Measurements from ENCODE around the gene EHBP1. TPM values are rescaled to one million over a fixed set of nuclear protein-coding genes. Genes with fewer than 3 reads are reported as not detected.
"Not testable (repeated sequence)": the region's sequence is repeated elsewhere in the genome, so short reads cannot be mapped to it uniquely, and the experiment has no call there.

Gene EHBP1
- total RNA-seq, 2 donors from 2014 or later = 23.7 to 34.3 TPM

DNA sequence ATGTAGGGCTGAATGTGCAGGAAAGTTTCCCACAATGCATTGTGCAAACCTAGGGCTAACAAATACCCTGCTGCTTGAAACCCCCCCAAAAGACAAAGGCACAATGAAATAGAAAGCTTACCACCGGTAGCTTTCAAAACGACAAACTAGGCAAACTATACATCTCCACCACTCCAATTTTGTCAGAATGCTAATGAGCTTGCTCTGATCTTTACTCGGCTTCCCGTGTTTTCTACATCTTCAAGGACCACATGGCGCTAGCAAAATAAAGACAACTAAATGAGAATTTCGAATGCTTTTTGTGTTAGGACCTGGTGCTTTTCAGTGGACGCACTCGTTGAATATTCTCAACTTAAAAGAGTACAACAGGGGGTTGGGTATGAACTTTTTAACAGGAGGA, 307.9 kb downstream of the EHBP1 start:
- Mint-ChIP-seq H3K27me3 (no peaks in the 10 kb centered on the region), H3K4me3 (no peak overlapping the region), H3K27ac (no peak overlapping the region), H3K9me3 (no peaks in the 10 kb centered on the region), H3K4me1 (ENCODE audit: low read depth in 2 of 2) (no peaks in the 10 kb centered on the region), H3K36me3 (no peaks in the 10 kb centered on the region)
- no peak for DNase-seq (ENCODE audit: low spot score)
- ATAC-seq = no peak

GRCh38 chr2:63015389-63015788, 309.9 kb downstream of the EHBP1 start:
- no peak for ATAC-seq
- no peaks in the 10 kb centered on the region for H3K36me3 Mint-ChIP-seq
- DNase-seq (ENCODE audit: low spot score) = no peak
- no peaks in the 10 kb centered on the region for H3K9me3 Mint-ChIP-seq
- H3K4me3 Mint-ChIP-seq = no peak overlapping the region
- no peaks in the 10 kb centered on the region for H3K4me1 Mint-ChIP-seq (ENCODE audit: low read depth in 2 of 2)
- no peaks in the 10 kb centered on the region for H3K27me3 Mint-ChIP-seq
- no peak overlapping the region for H3K27ac Mint-ChIP-seq

- H3K36me3 Mint-ChIP-seq = no peaks in the 10 kb centered on the region
- ATAC-seq (no peak), DNase-seq (ENCODE audit: low spot score) (no peak)
- no peaks in the 10 kb centered on the region for H3K27me3 Mint-ChIP-seq
- no peak overlapping the region for H3K4me3 Mint-ChIP-seq
- no peaks in the 10 kb centered on the region for H3K9me3 Mint-ChIP-seq
- no peaks in the 10 kb centered on the region for H3K4me1 Mint-ChIP-seq (ENCODE audit: low read depth in 2 of 2)
- no peak overlapping the region for H3K27ac Mint-ChIP-seq
Measured at GRCh38 chr2:63018439-63018838, 312.9 kb downstream of the EHBP1 start.

DNA sequence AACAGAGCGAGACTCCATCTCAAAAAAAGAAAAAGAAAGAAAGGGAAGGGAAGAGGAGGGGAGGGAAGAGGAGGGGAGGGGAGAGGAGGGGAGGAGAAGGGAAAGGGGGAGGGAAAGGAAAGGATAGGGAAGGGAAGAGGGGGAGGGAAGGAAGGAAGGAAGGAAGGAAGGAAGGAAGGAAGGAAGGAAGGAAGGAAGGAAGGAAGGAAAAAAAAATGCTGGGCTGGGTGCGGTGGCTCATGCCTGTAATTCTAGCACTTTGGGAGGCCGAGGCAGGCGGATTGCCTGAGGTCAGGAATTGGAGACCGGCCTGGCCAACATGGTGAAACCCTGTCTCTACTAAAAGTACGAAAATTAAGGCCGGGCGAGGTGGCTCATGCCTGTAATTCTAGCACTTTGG, 314.2 kb downstream of the EHBP1 start:
- not testable (repeated sequence) for H3K4me1 Mint-ChIP-seq (ENCODE audit: low read depth in 2 of 2); ATAC-seq; H3K9me3 Mint-ChIP-seq; H3K4me3 Mint-ChIP-seq; DNase-seq (ENCODE audit: low spot score); H3K36me3 Mint-ChIP-seq; H3K27ac Mint-ChIP-seq; H3K27me3 Mint-ChIP-seq

DNA sequence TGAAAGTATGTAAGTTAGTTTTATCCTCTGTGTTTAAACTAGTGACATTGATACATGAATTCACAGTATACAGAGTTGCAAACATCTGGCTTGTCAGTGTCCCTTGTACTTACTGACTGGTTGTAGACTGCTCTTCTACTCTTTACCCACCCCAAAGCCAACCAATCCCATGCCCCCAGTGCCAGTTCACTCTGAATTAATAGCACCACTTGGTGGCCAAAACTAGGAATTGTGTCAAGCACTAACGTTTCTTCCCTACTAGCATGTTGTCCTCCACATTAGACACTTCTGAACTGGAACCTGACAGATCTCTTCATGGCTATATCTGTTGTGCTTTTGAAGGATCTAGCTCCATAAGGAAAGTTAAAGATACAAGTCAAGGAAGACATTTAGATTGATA, 317.9 kb downstream of the EHBP1 start:
- H3K4me3 Mint-ChIP-seq = no peak overlapping the region
- no peak overlapping the region for H3K27ac Mint-ChIP-seq
- ATAC-seq = no peak
- no peaks in the 10 kb centered on the region for H3K27me3 Mint-ChIP-seq
- DNase-seq (ENCODE audit: low spot score) = no peak
- H3K9me3 Mint-ChIP-seq = no peaks in the 10 kb centered on the region
- H3K4me1 Mint-ChIP-seq (ENCODE audit: low read depth in 2 of 2) = no peaks in the 10 kb centered on the region
- H3K36me3 Mint-ChIP-seq = no peaks in the 10 kb centered on the region

DNA sequence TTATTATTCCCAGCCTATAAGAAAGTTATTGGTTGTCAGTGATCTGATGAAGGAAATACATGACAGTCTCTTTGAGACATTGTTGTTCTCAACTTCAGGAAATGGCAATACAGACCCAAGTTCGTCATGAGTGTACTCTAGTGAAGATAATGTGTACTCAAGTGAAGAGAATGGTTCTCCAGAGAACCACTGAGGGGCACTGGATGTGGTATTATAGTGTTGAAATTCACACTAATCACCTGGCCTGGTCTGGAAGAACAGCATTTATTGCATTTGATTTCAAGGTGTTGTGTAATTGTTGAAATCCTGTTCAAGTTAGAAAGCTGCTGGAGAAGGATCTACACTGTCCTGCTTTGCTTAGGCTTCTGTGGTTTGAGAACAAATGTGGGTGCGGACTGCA, 321.7 kb downstream of the EHBP1 start:
- no peaks in the 10 kb centered on the region for H3K27me3 Mint-ChIP-seq
- no peak for ATAC-seq
- H3K9me3 Mint-ChIP-seq = no peaks in the 10 kb centered on the region
- H3K4me3 Mint-ChIP-seq = no peak overlapping the region
- H3K36me3 Mint-ChIP-seq = no peaks in the 10 kb centered on the region
- no peaks in the 10 kb centered on the region for H3K4me1 Mint-ChIP-seq (ENCODE audit: low read depth in 2 of 2)
- H3K27ac Mint-ChIP-seq = no peak overlapping the region
- no peak for DNase-seq (ENCODE audit: low spot score)

GRCh38 chr2:63029058-63029457, 323.5 kb downstream of the EHBP1 start:
- no peak for DNase-seq (ENCODE audit: low spot score)
- no peak overlapping the region for H3K4me3 Mint-ChIP-seq
- H3K9me3 Mint-ChIP-seq = no peaks in the 10 kb centered on the region

GRCh38 chr2:63034526-63034925, 329.0 kb downstream of the EHBP1 start:
- Mint-ChIP-seq H3K27me3 (no peaks in the 10 kb centered on the region), H3K4me3 (no peak overlapping the region), H3K36me3 (no peaks in the 10 kb centered on the region), H3K4me1 (ENCODE audit: low read depth in 2 of 2) (no peaks in the 10 kb centered on the region), H3K27ac (no peak overlapping the region), H3K9me3 (no peaks in the 10 kb centered on the region)
- DNase-seq (ENCODE audit: low spot score) (no peak), ATAC-seq (no peak)

More at GRCh38 chr2:63029058-63029457, 323.5 kb downstream of the EHBP1 start:
- no peaks in the 10 kb centered on the region for H3K4me1 Mint-ChIP-seq (ENCODE audit: low read depth in 2 of 2)
- H3K27me3 Mint-ChIP-seq = no peaks in the 10 kb centered on the region
- ATAC-seq = no peak
- H3K27ac Mint-ChIP-seq = no peak overlapping the region
- H3K36me3 Mint-ChIP-seq = no peaks in the 10 kb centered on the region

DNA sequence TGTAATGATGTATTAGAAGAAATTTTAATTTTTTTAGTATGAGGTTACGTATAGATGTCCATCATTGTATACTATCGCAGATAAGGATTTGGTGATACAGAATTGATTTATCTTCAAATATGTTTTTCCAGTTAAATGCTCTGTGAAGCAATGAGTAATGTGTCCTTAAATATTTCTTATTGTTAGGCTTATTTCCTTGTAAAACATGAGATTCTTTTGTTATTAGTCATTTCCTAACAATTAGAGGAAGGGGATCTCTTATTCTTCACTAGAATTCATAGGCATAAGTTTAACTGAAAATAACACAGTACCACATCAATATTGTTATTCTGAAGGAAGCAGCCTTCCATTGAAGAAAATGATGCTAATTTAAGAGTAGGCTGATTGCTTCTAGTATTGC, 329.7 kb downstream of the EHBP1 start:
- DNase-seq (ENCODE audit: low spot score) = no peak
- Mint-ChIP-seq H3K27me3 (no peaks in the 10 kb centered on the region), H3K36me3 (no peaks in the 10 kb centered on the region), H3K9me3 (no peaks in the 10 kb centered on the region), H3K4me1 (ENCODE audit: low read depth in 2 of 2) (no peaks in the 10 kb centered on the region), H3K4me3 (no peak overlapping the region), H3K27ac (no peak overlapping the region)
- no peak for ATAC-seq

DNA sequence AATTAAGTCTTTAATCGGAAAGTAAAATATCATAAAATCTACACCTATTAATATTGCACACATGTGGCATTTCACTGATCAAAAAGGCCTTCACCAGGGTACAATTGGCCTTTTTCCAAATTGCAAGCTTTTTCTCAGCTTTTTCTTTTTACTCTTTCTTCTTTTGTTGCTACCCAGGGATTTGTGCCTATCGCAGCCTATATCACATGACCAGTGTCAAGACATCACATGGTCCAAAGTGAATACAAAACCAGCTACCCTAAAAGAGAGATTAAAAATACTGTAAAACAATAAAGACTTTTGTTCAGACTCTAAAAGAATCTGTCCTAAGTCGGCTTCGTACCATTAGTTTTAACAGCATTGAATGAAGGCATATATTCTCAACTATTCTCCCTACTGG, 330.1 kb downstream of the EHBP1 start:
- Mint-ChIP-seq H3K27me3 (no peaks in the 10 kb centered on the region), H3K27ac (no peak overlapping the region), H3K4me1 (ENCODE audit: low read depth in 2 of 2) (no peaks in the 10 kb centered on the region), H3K36me3 (no peaks in the 10 kb centered on the region), H3K9me3 (no peaks in the 10 kb centered on the region), H3K4me3 (no peak overlapping the region)
- DNase-seq (ENCODE audit: low spot score) (no peak), ATAC-seq (no peak)

GRCh38 chr2:63038034-63038433, 332.5 kb downstream of the EHBP1 start:
- H3K4me1 Mint-ChIP-seq (ENCODE audit: low read depth in 2 of 2) = no peaks in the 10 kb centered on the region
- no peak overlapping the region for H3K4me3 Mint-ChIP-seq
- no peaks in the 10 kb centered on the region for H3K36me3 Mint-ChIP-seq
- no peak for DNase-seq (ENCODE audit: low spot score)
- H3K27ac Mint-ChIP-seq = no peak overlapping the region
- H3K9me3 Mint-ChIP-seq = no peaks in the 10 kb centered on the region
- ATAC-seq = no peak
- H3K27me3 Mint-ChIP-seq = no peaks in the 10 kb centered on the region

DNA sequence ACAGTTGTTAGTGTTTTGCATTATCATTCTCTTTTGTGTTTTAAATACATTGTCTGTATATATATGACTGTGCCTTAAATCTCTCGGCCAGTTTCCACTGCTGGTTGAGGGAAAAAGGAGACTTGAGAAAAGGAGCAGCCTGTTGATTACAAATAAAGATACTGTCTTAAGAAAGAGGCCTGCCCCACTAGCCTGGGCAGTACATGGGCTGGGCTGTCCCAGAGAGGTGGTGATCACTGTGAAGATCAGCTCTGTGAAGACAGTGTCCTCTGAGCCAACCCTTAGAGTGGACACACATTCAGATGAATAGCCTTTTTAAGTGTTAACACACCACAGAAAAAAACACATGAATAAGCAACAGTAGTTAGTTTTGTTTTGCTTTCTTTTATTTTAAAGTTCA, 335.1 kb downstream of the EHBP1 start:
- Mint-ChIP-seq H3K27ac (no peak overlapping the region), H3K4me1 (ENCODE audit: low read depth in 2 of 2) (no peaks in the 10 kb centered on the region), H3K36me3 (peaks cover 4% of the 10 kb centered on the region), H3K27me3 (peaks cover 2 to 3% of the 10 kb centered on the region in 2 donors), H3K4me3 (no peak overlapping the region), H3K9me3 (no peaks in the 10 kb centered on the region)
- no peak for ATAC-seq
- no peak for DNase-seq (ENCODE audit: low spot score)

DNA sequence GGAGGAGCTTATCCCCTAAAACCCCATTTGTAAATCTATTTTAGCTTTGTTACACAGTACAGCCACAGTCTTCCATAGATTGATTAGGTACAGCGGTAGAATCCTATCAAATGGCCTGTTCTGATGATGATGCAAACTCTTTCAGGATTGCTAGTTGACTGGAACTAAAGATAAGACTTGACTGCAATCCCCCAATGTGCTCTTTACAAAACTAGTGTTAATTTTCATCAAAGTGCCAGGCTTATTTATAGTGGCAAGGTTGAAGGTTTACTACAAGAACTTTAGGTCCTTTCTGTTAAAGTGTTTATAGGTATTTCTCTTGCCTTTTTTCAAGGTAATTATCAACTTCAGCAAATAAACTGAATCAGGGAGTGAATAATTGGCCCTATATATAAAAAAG, 336.1 kb downstream of the EHBP1 start:
- H3K9me3 Mint-ChIP-seq = no peaks in the 10 kb centered on the region
- H3K27me3 Mint-ChIP-seq = peaks cover 12 to 13% of the 10 kb centered on the region in 2 donors
- H3K4me3 Mint-ChIP-seq = no peak overlapping the region
- H3K36me3 Mint-ChIP-seq = peaks cover 9% of the 10 kb centered on the region
- DNase-seq (ENCODE audit: low spot score) = no peak
- peaks cover 0 to 1% of the 10 kb centered on the region in 2 donors for H3K4me1 Mint-ChIP-seq (ENCODE audit: low read depth in 2 of 2)
- ATAC-seq = no peak
- H3K27ac Mint-ChIP-seq = no peak overlapping the region

DNA sequence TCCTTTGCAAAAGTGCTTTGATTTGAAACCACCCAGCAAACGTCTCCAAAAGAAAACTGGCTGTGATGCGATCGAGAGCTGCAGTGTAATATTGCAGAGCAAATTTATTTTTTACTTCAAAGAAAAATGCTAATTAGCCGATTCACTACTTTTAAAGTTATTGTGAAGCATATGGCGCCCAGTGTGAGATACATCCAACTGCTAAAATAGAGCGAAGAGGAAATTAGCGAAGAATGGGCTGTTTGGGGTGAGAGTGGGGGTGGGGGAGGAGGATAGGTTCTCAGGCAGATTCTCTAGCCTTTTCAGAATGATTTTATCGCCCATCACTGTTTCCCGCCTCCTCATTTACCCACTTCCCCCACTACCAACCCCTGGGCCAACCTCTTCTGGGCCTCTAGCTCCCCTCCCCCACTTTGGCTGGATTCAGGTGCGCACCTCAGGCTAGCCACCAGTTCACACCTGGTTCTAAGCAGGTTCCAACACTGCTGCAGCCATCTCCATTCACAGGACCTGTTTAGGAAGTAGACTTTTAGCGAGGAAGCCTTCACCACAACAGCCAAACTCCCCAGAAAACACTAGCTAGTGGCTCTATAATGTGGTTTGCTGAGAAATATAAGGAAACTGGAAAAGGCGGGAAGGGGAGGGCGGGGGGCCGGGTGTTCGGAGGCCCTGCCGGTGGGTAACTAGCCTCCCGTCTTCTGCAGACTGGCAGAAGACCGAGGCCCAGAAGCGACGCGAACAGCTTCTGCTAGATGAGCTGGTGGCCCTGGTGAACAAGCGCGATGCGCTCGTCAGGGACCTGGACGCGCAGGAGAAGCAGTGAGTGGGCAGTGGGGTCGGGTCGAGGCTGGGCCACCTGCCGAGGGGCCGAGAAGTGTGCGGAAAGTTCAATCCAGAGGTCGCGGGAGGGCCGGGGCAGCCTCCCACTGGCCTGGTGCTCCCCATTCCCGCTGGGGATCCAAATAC, 339.1 kb downstream of the EHBP1 start:
- Mint-ChIP-seq H3K27me3 (peaks cover 29 to 35% of the 10 kb centered on the region in 2 donors), H3K4me1 (ENCODE audit: low read depth in 2 of 2) (peaks cover 9 to 14% of the 10 kb centered on the region in 2 donors), H3K27ac (no peak overlapping the region), H3K4me3 (no peak overlapping the region), H3K36me3 (peaks cover 15% of the 10 kb centered on the region), H3K9me3 (no peaks in the 10 kb centered on the region)
- no peak for ATAC-seq
- DNase-seq (ENCODE audit: low spot score) = no peak
